ENCODE data around the gene CLTCL1. TPM values are rescaled to one million over a fixed set of nuclear protein-coding genes. Genes with fewer than 3 reads are reported as not detected.

The CLTCL1 gene
- polyA plus RNA-seq, 1 donor (not counting 4 experiments of a cell fraction or from before 2014, with no cell fraction given), result 12.4 TPM

- H3K9ac ChIP-seq (ENCODE audit: control insufficient read depth, extremely low read depth, insufficient read depth, low read length), result no peak overlapping the region
- dilution Hi-C loops (cut with MboI; ENCODE audit: extremely low pct_ligation_motif_present, low sequenced_read_pairs), result no loop called here
- H3K9me3 ChIP-seq (ENCODE audit: control insufficient read depth, low read depth, low read length), result no peaks in the 10 kb centered on the region
- H3K9me1 ChIP-seq (ENCODE audit: control insufficient read depth, extremely low read depth, insufficient read depth, low read length), result no peaks in the 10 kb centered on the region
- H3K79me2 ChIP-seq (ENCODE audit: control insufficient read depth, insufficient read depth, low read length), result no peaks in the 10 kb centered on the region
- no peak for TF ChIP-seq CTCF (optimal IDR thresholded peaks at IDR 0.05 in 1 of 3, IDR thresholded peaks at IDR 0.05 in 1 of 3, conservative IDR thresholded peaks at IDR 0.05 in 1 of 3; ENCODE audit: extremely low read depth in 1 of 3, insufficient read depth in 2 of 3, low read length in 3 of 3)
- TF ChIP-seq EZH2 (IDR thresholded peaks at IDR 0.05; ENCODE audit: low read length), result no peak
- H3K27ac ChIP-seq (ENCODE audit: control insufficient read depth, insufficient read depth, low read length), result no peak overlapping the region
- no peak overlapping the region for H3K4me2 ChIP-seq (ENCODE audit: control insufficient read depth, extremely low read depth, insufficient read depth, low read depth, low read length)
- H3K27me3 ChIP-seq (ENCODE audit: control insufficient read depth, extremely low read depth, insufficient read depth, low read length), result no peaks in the 10 kb centered on the region
- DNase-seq (ENCODE audit: low read depth, low spot score) (no peak), FAIRE-seq (no peak)
- peaks cover 18 to 22% of the 10 kb centered on the region in 2 experiments for H3K36me3 ChIP-seq (ENCODE audit: control insufficient read depth in 2 of 2, extremely low read depth in 1 of 2, insufficient read depth in 2 of 2, low read length in 2 of 2)
- no peaks in the 10 kb centered on the region for H4K20me1 ChIP-seq (ENCODE audit: control insufficient read depth, extremely low read depth, insufficient read depth, low read length)
- no peak overlapping the region for H3K4me3 ChIP-seq (ENCODE audit: control insufficient read depth in 2 of 3, extremely low read depth in 1 of 3, insufficient read depth in 2 of 3, low read depth in 1 of 3, low read length in 3 of 3)
- H3K4me1 ChIP-seq (ENCODE audit: control insufficient read depth, extremely low read depth, insufficient read depth, low read length), result no peaks in the 10 kb centered on the region
- no peak overlapping the region for H2AFZ ChIP-seq (ENCODE audit: control insufficient read depth, low read length)
These were observed 96.6 kb downstream of the CLTCL1 start for GRCh38 chr22:19194766-19195536.

- Histone ChIP-seq H3K27me3 (ENCODE audit: control insufficient read depth, extremely low read depth, insufficient read depth, low read length) (no peaks in the 10 kb centered on the region), H3K36me3 (ENCODE audit: control insufficient read depth in 2 of 2, extremely low read depth in 1 of 2, insufficient read depth in 2 of 2, low read length in 2 of 2) (peaks cover 11 to 20% of the 10 kb centered on the region in 2 experiments), H4K20me1 (ENCODE audit: control insufficient read depth, extremely low read depth, insufficient read depth, low read length) (no peaks in the 10 kb centered on the region), H3K9me1 (ENCODE audit: control insufficient read depth, extremely low read depth, insufficient read depth, low read length) (no peaks in the 10 kb centered on the region), H3K9ac (ENCODE audit: control insufficient read depth, extremely low read depth, insufficient read depth, low read length) (no peak overlapping the region), H3K27ac (ENCODE audit: control insufficient read depth, insufficient read depth, low read length) (no peak overlapping the region), H3K4me3 (ENCODE audit: control insufficient read depth in 2 of 3, extremely low read depth in 1 of 3, insufficient read depth in 2 of 3, low read depth in 1 of 3, low read length in 3 of 3) (no peak overlapping the region), H2AFZ (ENCODE audit: control insufficient read depth, low read length) (no peak overlapping the region), H3K4me2 (ENCODE audit: control insufficient read depth, extremely low read depth, insufficient read depth, low read depth, low read length) (no peak overlapping the region), H3K9me3 (ENCODE audit: control insufficient read depth, low read depth, low read length) (no peaks in the 10 kb centered on the region), H3K4me1 (ENCODE audit: control insufficient read depth, extremely low read depth, insufficient read depth, low read length) (no peaks in the 10 kb centered on the region), H3K79me2 (ENCODE audit: control insufficient read depth, insufficient read depth, low read length) (no peaks in the 10 kb centered on the region)
- dilution Hi-C loops (cut with MboI; ENCODE audit: extremely low pct_ligation_motif_present, low sequenced_read_pairs), result no loop called here
- TF ChIP-seq EZH2 (IDR thresholded peaks at IDR 0.05; ENCODE audit: low read length), result no peak
- no peak for TF ChIP-seq CTCF (optimal IDR thresholded peaks at IDR 0.05 in 1 of 3, IDR thresholded peaks at IDR 0.05 in 1 of 3, conservative IDR thresholded peaks at IDR 0.05 in 1 of 3; ENCODE audit: extremely low read depth in 1 of 3, insufficient read depth in 2 of 3, low read length in 3 of 3)
- FAIRE-seq (no peak), DNase-seq (ENCODE audit: low read depth, low spot score) (no peak)
These were observed 97.6 kb downstream of the CLTCL1 start for GRCh38 chr22:19193879-19194278.
